ENCODE data around the gene AUTS2. TPM values are rescaled to one million over a fixed set of nuclear protein-coding genes. Genes with fewer than 3 reads are reported as not detected.
A peak's percentile ranks its signal among the peaks of the same experiment; 100 is the strongest.

AUTS2 gene
- total and polyA plus RNA-seq, 10 of the 15 experiments (the other 5 are each of a cell fraction or from before 2014, with no cell fraction given) = 6.4 to 55.6 (median 21.6) TPM

- TF ChIP-seq, protein P1, sequence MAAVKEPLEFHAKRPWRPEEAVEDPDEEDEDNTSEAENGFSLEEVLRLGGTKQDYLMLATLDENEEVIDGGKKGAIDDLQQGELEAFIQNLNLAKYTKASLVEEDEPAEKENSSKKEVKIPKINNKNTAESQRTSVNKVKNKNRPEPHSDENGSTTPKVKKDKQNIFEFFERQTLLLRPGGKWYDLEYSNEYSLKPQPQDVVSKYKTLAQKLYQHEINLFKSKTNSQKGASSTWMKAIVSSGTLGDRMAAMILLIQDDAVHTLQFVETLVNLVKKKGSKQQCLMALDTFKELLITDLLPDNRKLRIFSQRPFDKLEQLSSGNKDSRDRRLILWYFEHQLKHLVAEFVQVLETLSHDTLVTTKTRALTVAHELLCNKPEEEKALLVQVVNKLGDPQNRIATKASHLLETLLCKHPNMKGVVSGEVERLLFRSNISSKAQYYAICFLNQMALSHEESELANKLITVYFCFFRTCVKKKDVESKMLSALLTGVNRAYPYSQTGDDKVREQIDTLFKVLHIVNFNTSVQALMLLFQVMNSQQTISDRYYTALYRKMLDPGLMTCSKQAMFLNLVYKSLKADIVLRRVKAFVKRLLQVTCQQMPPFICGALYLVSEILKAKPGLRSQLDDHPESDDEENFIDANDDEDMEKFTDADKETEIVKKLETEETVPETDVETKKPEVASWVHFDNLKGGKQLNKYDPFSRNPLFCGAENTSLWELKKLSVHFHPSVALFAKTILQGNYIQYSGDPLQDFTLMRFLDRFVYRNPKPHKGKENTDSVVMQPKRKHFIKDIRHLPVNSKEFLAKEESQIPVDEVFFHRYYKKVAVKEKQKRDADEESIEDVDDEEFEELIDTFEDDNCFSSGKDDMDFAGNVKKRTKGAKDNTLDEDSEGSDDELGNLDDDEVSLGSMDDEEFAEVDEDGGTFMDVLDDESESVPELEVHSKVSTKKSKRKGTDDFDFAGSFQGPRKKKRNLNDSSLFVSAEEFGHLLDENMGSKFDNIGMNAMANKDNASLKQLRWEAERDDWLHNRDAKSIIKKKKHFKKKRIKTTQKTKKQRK (IDR thresholded peaks at IDR 0.05; ENCODE audit: low read depth, low read length) = no peak
These were observed 473.5 kb downstream of the AUTS2 start (continued) for GRCh38 chr7:70071766-70072165.

DNA sequence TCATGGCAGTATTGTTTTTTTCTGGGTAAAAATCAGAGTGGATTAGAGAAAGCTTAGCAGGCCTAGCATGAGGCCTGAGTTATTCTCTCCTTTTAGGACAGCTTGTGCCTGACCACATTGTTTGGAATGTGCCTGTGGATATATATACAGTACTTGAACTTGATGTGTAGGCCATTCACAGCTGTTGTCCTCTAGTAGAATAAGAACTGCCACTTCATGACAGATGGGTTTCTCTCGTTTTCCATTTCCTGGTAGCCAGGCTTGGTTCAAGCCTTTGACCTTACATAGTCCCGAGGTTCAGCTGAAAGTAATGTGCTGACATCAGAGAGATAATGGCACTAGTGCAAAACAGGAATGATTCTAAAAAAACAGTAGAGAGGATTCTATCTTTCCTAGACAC lies 473.9 kb downstream of the AUTS2 start:
- in situ Hi-C loops (cut with MboI) (no loop called here), intact Hi-C loops (cut with micrococcal nuclease; ENCODE audit: unreplicated experiment) (no loop called here)
- POLR2A ChIA-PET = no interaction called here
- RAD21 ChIA-PET (ENCODE audit: unreplicated experiment) = interaction anchor here (1.4 kb wide), 1 partner anchor 39 kb away, joined by 3 read pairs; no protein-coding TSS in a partner anchor
- peak; percentile 56 for ATAC-seq
- Histone ChIP-seq H3K4me2 (ENCODE audit: control insufficient read depth, insufficient read depth) (no peak overlapping the region; the same call in 1 of the 2 replicates), H3K79me2 (ENCODE audit: control insufficient read depth, insufficient read depth, low read length) (no peaks in the 10 kb centered on the region), H3K4me3 (no peak overlapping the region), H3K27me3 (replicated peaks in 1 of 2; ENCODE audit: control insufficient read depth in 2 of 2, insufficient read depth in 2 of 2, low read length in 1 of 2) (no peaks in the 10 kb centered on the region), H3K9ac (ENCODE audit: control insufficient read depth, insufficient read depth, low read length) (no peak overlapping the region), H2AFZ (ENCODE audit: control insufficient read depth, low read depth, low read length) (no peak overlapping the region), H3K36me3 (ENCODE audit: control insufficient read depth in 2 of 2, insufficient read depth in 2 of 2, low read length in 1 of 2) (no peaks in the 10 kb centered on the region), H3K4me1 (ENCODE audit: control insufficient read depth, insufficient read depth, low read length) (peaks cover 5% of the 10 kb centered on the region), H3K27ac (ENCODE audit: control insufficient read depth, insufficient read depth) (no peak overlapping the region), H3K9me3 (replicated peaks; ENCODE audit: control insufficient read depth, insufficient read depth, low read length) (no peaks in the 10 kb centered on the region), H4K20me1 (ENCODE audit: control insufficient read depth, insufficient read depth) (no peaks in the 10 kb centered on the region)
- CTCF ChIA-PET = no interaction called here
- WGBS (ENCODE audit: insufficient coverage, insufficient replicate concordance, low lambda C conversion rate, missing lambda C conversion rate) = 30% methylated on average over 2 of the region's 2 CpGs
- no peak for DNase-seq (ENCODE audit: low read depth, low spot score)
- TF ChIP-seq EZH2 (IDR thresholded peaks at IDR 0.05; ENCODE audit: borderline replicate concordance, control insufficient read depth, low read depth, low read length) = no peak
- no peak for TF ChIP-seq BRCA1 (IDR thresholded peaks at IDR 0.05; ENCODE audit: low read depth, low read length)
- TF ChIP-seq FOXK2 (IDR thresholded peaks at IDR 0.05) = no peak
- TF ChIP-seq SREBF1 (IDR thresholded peaks at IDR 0.05; ENCODE audit: low read length) = no peak
- no TSS peak for BruUV-seq (replicated peaks)
- SMC1A ChIA-PET (ENCODE audit: uncharacterized antibody, unreplicated experiment) = interaction anchor here (0.8 to 1.7 kb wide), 5 partner anchors 8 to 106 kb away, joined by 3 to 5 read pairs (median 3); no protein-coding TSS in a partner anchor
- FAIRE-seq = no peak

Measured in GM12878 (cell line).